Breast epithelium (tissue), 3 donors: Measurements from ENCODE around the gene NCR2.

Source experiments
- POLR2A ChIP-seq: fragments of 450-650 bp; IDR thresholded peaks from one replicate; pipeline ENCODE4 v1.6.1; 2016; ENCODE audit warnings: antibody characterized with exemption, mild to moderate bottlenecking, moderate library complexity
- TF ChIP-seq, protein P1 (sequence below), 3 donors: fragments of 450-650 bp; IDR thresholded peaks; one replicate each; pipeline ENCODE4 v1.5.1; 2016 to 2017; ENCODE audit warnings: antibody characterized with exemption in 3 of 3, mild to moderate bottlenecking in 3 of 3, moderate library complexity in 3 of 3

DNA sequence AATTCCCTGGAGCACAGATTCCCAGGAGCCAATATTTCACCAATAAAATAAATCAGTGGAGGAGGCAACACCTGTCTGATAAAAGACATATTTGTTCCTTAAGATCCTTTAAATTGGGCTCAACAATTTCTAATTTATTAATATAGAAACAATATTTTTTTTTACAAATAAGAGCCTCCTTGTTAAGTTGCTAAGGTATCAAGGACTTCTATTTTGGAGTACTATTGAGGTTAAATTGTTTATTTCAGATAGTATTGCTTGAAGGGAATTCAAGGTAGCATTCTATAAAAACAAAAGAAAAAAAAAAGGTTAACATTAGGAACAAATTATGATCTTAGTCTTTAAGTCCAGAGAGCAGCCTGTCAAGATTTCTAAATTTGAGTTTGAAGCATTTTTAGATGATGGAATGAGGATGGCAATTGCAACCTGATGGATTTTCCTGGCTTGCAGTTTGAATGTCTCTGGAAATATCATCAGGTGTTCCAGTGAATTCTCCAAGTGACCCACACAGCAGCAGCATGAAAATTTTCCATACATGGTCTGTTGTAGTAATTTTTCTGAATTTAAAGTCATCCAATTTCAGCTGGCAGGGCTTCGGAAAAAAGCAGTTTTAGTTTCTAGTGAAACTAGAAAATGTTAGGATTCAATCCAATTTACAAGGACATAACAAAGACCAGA lies 19.3 kb upstream of the NCR2 start:
- TF ChIP-seq, protein P1, sequence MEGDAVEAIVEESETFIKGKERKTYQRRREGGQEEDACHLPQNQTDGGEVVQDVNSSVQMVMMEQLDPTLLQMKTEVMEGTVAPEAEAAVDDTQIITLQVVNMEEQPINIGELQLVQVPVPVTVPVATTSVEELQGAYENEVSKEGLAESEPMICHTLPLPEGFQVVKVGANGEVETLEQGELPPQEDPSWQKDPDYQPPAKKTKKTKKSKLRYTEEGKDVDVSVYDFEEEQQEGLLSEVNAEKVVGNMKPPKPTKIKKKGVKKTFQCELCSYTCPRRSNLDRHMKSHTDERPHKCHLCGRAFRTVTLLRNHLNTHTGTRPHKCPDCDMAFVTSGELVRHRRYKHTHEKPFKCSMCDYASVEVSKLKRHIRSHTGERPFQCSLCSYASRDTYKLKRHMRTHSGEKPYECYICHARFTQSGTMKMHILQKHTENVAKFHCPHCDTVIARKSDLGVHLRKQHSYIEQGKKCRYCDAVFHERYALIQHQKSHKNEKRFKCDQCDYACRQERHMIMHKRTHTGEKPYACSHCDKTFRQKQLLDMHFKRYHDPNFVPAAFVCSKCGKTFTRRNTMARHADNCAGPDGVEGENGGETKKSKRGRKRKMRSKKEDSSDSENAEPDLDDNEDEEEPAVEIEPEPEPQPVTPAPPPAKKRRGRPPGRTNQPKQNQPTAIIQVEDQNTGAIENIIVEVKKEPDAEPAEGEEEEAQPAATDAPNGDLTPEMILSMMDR (IDR thresholded peaks at IDR 0.05) = no peak
- no peak for TF ChIP-seq POLR2A
